ENCODE results near the gene LAMTOR2. TPM values are rescaled to one million over a fixed set of nuclear protein-coding genes. Genes with fewer than 3 reads are reported as not detected.

The LAMTOR2 gene
- total RNA-seq (2022) (88.1 and 104 TPM in 2 replicates), Bru-seq, nascent RNA (percentile 73 among the genes with signal in this experiment), BruChase-seq, experiment 1, labeled RNA remaining after a 6-hour chase (percentile 73 among the genes with signal in this experiment), BruChase-seq, experiment 2, labeled RNA remaining after a 2-hour chase (percentile 70 among the genes with signal in this experiment)
- long read RNA-seq, transcript LAMTOR2-203 (4 exons, 655 nt), result major isoform, 188 of 208 reads
- long read RNA-seq, transcript LAMTOR2-202 (3 exons, 521 nt), result minor isoform, 5 of 208 reads
- long read RNA-seq, transcript LAMTOR2-205 (3 exons, 623 nt), result minor isoform, 7 of 208 reads
- long read RNA-seq, partial matches to known transcripts, result 4 of 208 reads
- long read RNA-seq, other reads (novel, unspliced or antisense), result 3 of 208 reads

DNA sequence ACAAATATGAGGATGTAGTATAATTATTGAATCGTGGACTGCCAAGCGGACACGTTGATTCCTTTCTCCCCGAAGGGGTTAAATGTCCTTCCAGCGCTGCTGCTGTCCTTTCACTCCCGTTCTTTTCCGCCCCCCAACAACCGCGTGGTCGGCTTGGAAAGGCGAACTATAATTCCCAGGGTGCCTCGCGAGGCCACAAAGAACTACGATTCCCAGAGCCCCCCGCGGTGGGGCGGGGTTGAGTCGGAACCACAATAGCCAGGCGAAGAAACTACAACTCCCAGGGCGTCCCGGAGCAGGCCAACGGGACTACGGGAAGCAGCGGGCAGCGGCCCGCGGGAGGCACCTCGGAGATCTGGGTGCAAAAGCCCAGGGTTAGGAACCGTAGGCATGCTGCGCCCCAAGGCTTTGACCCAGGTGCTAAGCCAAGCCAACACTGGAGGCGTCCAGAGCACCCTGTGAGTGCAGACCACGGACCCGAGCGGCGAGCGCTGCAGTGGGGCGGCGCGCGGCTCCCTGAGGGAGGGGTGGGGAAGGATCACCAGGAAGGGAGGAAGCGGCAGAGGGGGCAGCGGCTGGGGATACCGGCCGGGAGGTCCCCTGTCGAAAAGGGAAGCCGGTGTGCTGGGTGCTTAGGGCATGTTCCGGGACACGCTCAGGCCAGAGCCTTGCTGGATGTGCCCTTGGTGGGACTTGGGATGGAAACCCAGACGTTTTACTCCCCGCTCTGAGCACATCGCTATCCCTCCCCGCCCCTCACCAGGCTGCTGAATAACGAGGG lies at the start of gene LAMTOR2:
Gene LAMTOR2 (plus strand): TSS at position 283 of the 781 bp plus-strand sequence. CDS start 108 bp downstream, at position 391.
- BruUV-seq (replicated peaks), result no TSS peak
- H3K9me3 Mint-ChIP-seq (ENCODE audit: unreplicated experiment), result no peaks in the 10 kb centered on the region
- H3K36me3 Mint-ChIP-seq (ENCODE audit: insufficient read depth, unreplicated experiment), result peaks cover 30% of the 10 kb centered on the region
- intact Hi-C loops (cut with micrococcal nuclease), result loop anchor here (2.0 to 10.0 kb wide), 4 partner anchors 34 to 400 kb away; partner anchors contain the start of gene SSR2
- POLR2A ChIA-PET, result interaction anchor here (0.7 to 2.8 kb wide), 18 partner anchors 12 to 317 kb away, joined by 3 to 10 read pairs (median 3); partner anchors contain the start of genes ARHGEF2, KHDC4, MEX3A and SLC25A44
- DNase-seq (ENCODE audit: unreplicated experiment), result peak; percentile 100
- CTCF ChIA-PET, result interaction anchor here (0.9 to 3.3 kb wide), 4 partner anchors 13 to 92 kb away, joined by 3 to 11 read pairs (median 3); no protein-coding TSS in a partner anchor
- no peaks in the 10 kb centered on the region for H3K27me3 Mint-ChIP-seq (ENCODE audit: insufficient read depth, unreplicated experiment)
- TF ChIP-seq, protein P1, sequence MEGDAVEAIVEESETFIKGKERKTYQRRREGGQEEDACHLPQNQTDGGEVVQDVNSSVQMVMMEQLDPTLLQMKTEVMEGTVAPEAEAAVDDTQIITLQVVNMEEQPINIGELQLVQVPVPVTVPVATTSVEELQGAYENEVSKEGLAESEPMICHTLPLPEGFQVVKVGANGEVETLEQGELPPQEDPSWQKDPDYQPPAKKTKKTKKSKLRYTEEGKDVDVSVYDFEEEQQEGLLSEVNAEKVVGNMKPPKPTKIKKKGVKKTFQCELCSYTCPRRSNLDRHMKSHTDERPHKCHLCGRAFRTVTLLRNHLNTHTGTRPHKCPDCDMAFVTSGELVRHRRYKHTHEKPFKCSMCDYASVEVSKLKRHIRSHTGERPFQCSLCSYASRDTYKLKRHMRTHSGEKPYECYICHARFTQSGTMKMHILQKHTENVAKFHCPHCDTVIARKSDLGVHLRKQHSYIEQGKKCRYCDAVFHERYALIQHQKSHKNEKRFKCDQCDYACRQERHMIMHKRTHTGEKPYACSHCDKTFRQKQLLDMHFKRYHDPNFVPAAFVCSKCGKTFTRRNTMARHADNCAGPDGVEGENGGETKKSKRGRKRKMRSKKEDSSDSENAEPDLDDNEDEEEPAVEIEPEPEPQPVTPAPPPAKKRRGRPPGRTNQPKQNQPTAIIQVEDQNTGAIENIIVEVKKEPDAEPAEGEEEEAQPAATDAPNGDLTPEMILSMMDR (IDR thresholded peaks at IDR 0.05; ENCODE audit: unreplicated experiment), result no peak
- peak within 1 kb of the TSS; percentile 99 for H3K4me3 Mint-ChIP-seq (ENCODE audit: unreplicated experiment)
- peak within 1 kb of the TSS; percentile 95 for H3K27ac Mint-ChIP-seq (ENCODE audit: low read depth, unreplicated experiment)
- H3K4me1 Mint-ChIP-seq (ENCODE audit: insufficient read depth, unreplicated experiment), result peaks cover 33% of the 10 kb centered on the region

- Mint-ChIP-seq H3K27ac (ENCODE audit: low read depth, unreplicated experiment) (no peak overlapping the region), H3K27me3 (ENCODE audit: insufficient read depth, unreplicated experiment) (no peaks in the 10 kb centered on the region), H3K9me3 (ENCODE audit: unreplicated experiment) (no peaks in the 10 kb centered on the region), H3K36me3 (ENCODE audit: insufficient read depth, unreplicated experiment) (peaks cover 30% of the 10 kb centered on the region), H3K4me3 (ENCODE audit: unreplicated experiment) (no peak overlapping the region), H3K4me1 (ENCODE audit: insufficient read depth, unreplicated experiment) (peaks cover 41% of the 10 kb centered on the region)
- TF ChIP-seq, protein P1 (IDR thresholded peaks at IDR 0.05; ENCODE audit: unreplicated experiment), result no peak
- no TSS peak for BruUV-seq (replicated peaks)
- intact Hi-C loops (cut with micrococcal nuclease), result loop anchor here (5.0 kb wide), 1 partner anchor 372 kb away; no protein-coding TSS in a partner anchor
- POLR2A ChIA-PET, result interaction anchor here (0.5 to 6.0 kb wide), 6 partner anchors 10 to 1867 kb away, joined by 6 to 61 read pairs (median 35); partner anchors contain the start of genes ARHGEF2, KHDC4 and SSR2
- CTCF ChIA-PET, result interaction anchor here (0.7 to 7.9 kb wide), 6 partner anchors 15 to 754 kb away, joined by 3 to 71 read pairs (median 5); partner anchors contain the start of gene SSR2
- DNase-seq (ENCODE audit: unreplicated experiment), result no peak
Observed at GRCh38 chr1:156004843-156005584, 49.6 kb upstream of the LAMTOR2 start.

- intact Hi-C loops (cut with micrococcal nuclease), result no loop called here
- Mint-ChIP-seq H3K36me3 (ENCODE audit: insufficient read depth, unreplicated experiment) (peaks cover 48% of the 10 kb centered on the region), H3K9me3 (ENCODE audit: unreplicated experiment) (no peaks in the 10 kb centered on the region), H3K4me3 (ENCODE audit: unreplicated experiment) (no peak overlapping the region), H3K27me3 (ENCODE audit: insufficient read depth, unreplicated experiment) (no peaks in the 10 kb centered on the region), H3K27ac (ENCODE audit: low read depth, unreplicated experiment) (peak overlapping the region; percentile 43), H3K4me1 (ENCODE audit: insufficient read depth, unreplicated experiment) (peaks cover 29% of the 10 kb centered on the region)
- CTCF ChIA-PET, result no interaction called here
- TF ChIP-seq, protein P1 (IDR thresholded peaks at IDR 0.05; ENCODE audit: unreplicated experiment), result no peak
- no peak for DNase-seq (ENCODE audit: unreplicated experiment)
- POLR2A ChIA-PET, result interaction anchor here (1.4 to 4.0 kb wide), 3 partner anchors 8 to 73 kb away, joined by 3 to 27 read pairs (median 14); partner anchors contain the start of genes KHDC4 and SSR2
- no TSS peak for BruUV-seq (replicated peaks)
Observed at GRCh38 chr1:156006666-156007376, 47.8 kb upstream of the LAMTOR2 start.

Data from MCF 10A (cell line).